PC-9 (cell line): ENCODE measurements around the gene ABCB7.
"Not testable (repeated sequence)": the region's sequence is repeated elsewhere in the genome, so short reads cannot be mapped to it uniquely, and the experiment has no call there.

ENCODE experiments used
- CTCF ChIP-seq: fragments of 200-600 bp; sonication (generic); conservative IDR thresholded peaks from 2 replicates; pipeline ENCODE4 v1.6.1; 2017; ENCODE audit warnings: mixed run types, antibody characterized with exemption, mild to moderate bottlenecking, moderate library complexity
- EZH2 ChIP-seq: fragments of 200-600 bp; sonication (generic); IDR thresholded peaks from 2 replicates; pipeline ENCODE4 v1.8.0; 2017; ENCODE audit warnings: antibody characterized with exemption, low read depth

- not testable (repeated sequence) for TF ChIP-seq EZH2, CTCF
Observed at GRCh38 chrX:75179536-75180293, 23.6 kb upstream of the ABCB7 start.
